ENCODE data around the gene ANKS3.
A peak's percentile ranks its signal among the peaks of the same experiment; 100 is the strongest.
"Not testable (repeated sequence)": the region's sequence is repeated elsewhere in the genome, so short reads cannot be mapped to it uniquely, and the experiment has no call there.

The ANKS3 gene

DNA sequence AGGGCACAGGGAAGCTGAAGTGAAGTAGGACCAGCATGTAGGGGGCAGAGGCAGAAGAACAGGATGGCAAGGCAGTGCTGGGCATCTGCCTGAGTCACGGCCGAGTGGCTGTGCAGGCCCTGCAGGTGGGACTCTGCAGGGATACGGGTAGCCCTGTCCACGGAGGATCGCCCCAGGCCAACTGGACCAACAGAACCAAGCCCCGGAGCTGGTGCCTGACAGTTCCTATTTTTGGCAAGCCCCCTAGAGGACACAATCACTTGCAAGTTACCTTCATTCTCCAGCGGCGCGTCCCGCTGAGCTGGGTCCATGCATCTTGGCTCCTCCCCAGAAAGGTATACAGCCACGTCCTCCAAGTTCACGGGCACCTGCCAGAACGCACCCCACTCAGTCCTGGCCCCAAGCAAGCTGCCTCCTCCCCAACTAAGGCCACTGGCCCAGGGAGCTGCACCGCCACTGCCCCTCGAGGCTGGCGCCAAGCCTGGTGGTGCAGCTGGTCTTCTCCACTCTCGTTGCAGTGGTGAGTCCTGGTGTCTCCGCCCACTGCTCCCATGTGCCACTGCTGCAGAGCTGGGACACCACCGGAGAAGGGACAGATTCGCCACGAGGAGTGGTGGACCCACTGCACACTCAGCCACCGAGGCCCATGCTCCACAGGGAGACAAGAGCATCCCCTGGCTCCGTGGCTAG is 26.3 kb upstream of the ANKS3 start:
- FAIRE-seq (peak; percentile 23), DNase-seq (ENCODE audit: insufficient read length, low spot score) (no peak)

DNA sequence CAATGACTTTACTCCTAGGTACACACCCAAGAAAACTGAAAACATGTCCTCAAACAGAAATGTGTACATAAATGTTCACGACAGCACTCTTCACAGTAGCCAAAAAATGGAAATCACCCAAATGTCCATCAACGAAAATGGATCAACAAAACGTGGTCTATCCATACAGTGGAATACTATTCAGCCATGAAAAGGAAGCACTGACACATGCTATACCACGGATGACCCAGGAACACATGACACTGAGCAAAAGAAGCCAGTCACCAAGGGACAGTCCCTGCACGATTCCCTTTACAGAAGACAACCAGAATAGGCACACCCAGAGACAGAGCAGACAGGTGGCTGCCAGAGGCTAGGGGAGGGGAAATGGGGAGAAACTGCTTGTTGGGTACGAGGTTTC is 21.6 kb upstream of the ANKS3 start:
- DNase-seq (ENCODE audit: insufficient read length, low spot score) (no peak), FAIRE-seq (no peak)

DNA sequence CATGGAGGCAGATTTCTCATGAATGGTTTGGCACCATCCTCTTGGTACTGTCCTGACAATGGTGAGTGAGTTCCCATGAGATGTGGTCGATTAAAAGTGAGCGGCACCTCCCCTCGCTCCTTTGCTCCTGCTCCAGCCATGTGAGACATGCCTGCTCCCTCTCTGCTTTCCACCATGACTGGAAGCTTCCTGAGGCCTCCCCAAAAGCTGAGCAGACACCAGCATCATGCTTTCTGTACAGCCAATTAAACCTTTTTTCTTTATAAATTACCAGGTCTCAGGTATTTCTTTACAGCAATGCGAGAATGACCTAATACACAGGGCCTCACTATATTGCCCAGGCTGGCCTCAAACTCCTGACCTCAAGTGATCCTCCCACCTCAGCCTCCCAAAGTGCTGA is 20.8 kb upstream of the ANKS3 start:
- FAIRE-seq (no peak), DNase-seq (ENCODE audit: insufficient read length, low spot score) (no peak)

DNA sequence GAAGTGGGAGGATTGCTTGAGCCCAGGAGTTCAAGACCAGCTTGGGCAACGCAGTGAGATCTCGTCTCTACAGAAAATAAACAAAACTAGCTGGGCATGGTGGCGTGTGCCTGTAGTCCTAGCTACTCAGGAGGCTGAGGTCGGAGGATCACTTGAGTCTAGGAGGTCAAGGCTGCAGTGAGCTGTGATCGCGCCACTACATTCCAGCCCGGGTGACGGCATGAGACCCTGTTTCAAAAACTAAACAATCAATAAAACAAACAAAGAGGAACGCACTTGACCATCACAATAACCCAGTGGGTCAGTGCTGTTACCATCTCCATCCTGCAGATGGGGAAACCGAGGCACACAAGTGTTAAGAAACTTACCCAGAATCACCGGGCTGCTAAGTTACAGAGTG is 19.2 kb upstream of the ANKS3 start:
- DNase-seq (ENCODE audit: insufficient read length, low spot score), result no peak
- no peak for FAIRE-seq

DNA sequence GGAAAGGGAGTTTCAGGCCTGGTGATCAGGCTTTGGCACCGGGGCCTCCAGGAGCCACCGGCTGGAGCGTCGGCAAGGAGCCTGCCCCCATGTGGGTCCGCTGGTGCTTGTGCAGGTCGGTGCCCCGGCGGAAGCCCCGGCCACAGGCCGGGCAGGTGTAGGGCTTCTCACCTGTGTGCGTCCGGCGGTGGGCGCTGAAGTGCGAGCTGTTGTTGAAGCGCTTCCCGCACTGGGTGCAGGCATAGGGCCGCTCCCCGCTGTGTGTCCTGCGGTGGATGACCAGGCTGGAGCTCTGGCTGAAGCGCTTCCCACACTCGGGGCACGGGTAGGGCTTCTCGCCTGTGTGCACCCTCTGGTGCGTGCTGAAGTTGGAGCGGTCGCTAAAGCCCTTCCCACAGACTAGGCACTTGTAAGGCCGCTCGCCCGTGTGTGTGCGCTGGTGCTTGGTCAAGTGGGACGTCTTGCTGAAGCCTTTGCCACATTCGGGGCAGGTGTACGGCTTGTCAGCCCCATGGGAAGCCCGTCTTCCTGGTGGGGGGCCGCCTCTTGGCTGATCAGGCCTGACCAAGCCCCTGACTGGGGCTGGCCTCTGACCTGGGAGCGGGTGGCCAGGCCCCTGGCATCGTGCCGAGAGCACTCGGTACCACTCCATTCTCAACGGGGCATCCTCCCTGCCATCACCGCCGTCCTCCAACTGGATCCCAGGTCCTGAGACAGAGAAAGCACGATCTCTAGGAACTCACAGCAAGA is 18.5 kb upstream of the ANKS3 start:
- FAIRE-seq (no peak), DNase-seq (ENCODE audit: insufficient read length, low spot score) (no peak)

DNA sequence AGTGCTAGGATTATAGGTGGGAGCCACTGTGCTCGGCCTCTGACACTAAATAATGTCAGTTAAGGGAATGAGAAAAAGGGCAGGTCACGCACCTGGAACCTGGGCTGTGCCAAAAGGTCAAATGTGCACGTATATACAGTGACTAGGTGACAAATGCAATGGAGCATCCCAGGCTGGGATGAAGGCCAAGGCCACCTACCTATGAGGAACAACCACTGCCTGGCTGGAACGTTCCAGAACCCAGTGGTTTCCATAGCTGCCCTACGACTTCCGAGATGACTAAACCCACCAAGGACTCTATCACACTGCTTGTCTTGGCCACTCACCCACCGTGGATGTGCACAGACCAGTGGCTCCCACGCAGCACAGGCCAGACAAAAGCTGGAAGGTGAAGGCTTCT is 16.8 kb upstream of the ANKS3 start:
- DNase-seq (ENCODE audit: insufficient read length, low spot score) (no peak), FAIRE-seq (no peak)

DNA sequence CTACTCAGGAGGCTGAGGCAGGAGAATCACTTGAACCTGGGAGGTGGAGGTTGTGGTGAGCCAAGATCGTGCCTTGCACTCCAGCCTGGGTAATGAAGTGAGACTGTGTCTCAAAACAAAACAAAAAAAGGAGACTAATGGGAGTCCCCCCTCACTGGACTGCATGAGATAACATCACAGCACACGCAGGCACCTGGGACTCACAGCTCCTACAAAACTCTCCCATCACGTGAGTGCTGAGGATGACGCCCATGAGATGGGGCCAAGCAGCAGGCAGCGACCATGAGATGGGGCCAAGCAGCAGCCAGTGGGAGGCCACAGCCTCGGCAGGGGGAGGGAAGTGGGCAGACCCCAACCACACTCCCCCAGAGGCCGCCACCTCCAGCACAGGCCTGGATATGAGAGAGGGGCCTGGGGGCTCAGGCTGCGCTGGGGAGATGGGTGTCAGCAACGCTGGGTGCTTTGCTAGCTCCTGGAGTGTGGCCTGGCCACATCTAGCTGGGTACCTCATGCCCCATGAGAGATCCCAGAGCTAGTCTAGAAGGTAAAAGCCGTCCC is 15.7 kb upstream of the ANKS3 start:
- no peak for FAIRE-seq
- no peak for DNase-seq (ENCODE audit: insufficient read length, low spot score)

DNA sequence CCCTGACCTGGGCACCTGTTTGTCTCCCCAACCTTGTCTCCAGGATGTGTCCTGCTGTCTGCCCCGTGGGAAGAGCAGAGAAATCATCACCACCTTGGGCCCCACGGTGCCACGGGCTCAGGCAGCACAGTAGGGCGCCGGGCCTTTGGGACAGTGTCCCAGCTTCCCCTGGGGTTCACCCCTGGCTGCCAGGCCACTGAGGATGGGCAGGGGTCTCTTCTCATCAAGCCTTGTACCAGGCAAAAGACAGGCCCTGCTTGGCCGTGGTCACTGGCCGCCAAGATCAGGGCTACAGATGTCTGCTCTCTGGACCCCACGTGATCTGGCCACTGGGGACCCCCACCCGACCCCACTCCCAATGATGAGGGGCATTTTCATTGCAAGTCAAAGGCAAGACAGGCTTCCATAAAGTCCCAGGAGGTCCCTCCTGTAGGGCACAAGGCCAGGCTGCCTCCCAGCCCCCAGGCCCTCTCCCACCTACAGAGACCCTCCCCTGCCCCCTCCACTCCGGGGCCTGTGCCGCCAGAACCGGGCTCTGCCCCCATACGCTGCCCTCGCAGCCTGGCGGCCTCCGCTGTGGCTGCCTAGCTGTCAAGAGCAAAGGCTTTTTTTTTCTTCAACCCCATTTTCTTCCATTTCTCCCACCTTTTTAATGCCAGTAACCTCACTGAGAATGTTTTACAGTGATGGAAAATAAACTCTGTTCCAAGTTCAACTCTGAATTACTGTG is 14.8 kb upstream of the ANKS3 start:
- FAIRE-seq (no peak), DNase-seq (ENCODE audit: insufficient read length, low spot score) (no peak)

DNA sequence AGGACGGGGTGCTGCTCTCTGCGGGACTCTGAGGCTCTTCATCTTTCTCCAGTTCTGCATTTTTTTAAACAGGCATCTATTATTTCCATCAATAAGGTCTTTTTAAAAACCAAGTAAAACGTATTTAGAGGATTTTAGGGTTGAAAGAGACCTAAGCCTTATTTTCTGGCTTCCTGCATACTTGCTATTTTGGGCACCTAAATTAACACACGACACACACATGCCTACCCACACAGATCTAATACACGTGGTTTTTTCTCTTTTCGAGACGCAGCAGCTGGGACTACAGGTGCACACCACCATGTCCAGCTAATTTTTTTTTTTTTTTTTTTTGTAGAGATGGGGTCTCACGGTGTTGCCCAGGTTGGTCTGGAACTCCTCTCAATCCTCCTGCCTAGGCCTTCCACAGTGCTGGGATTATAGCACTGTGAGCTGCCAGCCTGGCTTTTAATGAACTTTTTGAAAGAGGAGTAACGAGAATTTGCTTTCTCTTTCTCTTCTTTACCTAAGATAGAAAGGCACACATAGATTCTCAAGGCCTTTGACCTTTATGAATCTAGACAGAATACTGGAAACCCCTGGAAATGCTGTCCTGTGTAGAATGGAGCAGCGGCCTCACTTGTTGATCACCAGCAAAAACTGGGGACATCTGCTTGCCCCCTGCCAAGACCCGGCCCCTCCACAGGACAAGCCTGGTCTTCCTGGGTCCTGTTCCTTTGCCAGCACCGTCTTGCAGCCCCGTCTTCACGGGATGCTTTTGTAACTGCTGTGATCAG is 14.0 kb upstream of the ANKS3 start:
- no peak for FAIRE-seq
- DNase-seq (ENCODE audit: insufficient read length, low spot score), result no peak

DNA sequence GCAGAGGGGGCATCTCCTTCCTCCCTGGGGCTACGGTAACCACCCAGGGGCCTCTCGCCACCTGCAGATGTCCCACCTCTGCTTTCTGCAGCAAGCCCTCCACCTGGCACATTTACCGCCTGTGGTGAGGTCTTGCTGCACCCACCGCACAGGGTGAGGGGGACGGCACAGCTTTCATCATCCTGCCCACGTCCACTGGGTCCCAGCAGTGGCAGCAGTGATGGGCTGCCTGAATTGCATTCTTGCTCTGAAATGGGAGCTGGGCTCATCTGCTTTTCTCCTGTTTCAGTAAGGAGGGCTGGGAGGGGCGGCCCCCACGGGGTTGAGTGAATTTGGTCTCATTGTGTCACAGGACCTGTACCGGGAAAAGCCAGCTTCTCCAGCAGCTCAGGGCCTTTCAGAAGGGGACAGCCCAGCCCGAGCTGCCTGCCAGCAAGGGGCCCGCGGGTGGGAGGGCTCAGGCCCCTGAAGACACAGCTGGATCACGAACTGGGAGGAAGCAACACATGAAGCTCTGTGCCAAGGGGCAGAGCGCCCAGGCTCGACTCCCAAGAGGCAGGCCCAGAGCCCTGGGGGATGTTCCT is 13.0 kb upstream of the ANKS3 start:
- FAIRE-seq (no peak), DNase-seq (ENCODE audit: insufficient read length, low spot score) (no peak)

DNA sequence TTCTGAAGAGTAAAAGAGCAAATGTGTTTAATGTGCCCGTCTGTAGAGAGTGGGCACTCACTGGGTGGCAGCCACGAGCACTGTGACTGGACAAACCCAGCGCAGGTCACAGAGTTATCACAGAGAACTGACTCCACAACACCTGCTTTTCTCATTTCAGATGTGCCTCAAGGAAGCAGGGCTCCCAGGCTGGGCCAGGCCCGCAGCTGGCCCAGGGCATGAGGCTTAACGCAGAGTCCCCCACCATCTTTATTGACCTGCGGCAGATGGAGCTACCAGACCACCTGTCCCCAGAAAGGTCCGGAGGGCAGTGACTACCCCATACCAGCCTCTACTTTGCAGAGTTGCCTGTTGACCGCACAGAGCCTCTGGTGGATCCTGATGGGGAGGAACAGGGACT is 12.1 kb upstream of the ANKS3 start:
- DNase-seq (ENCODE audit: insufficient read length, low spot score), result no peak
- FAIRE-seq, result no peak

DNA sequence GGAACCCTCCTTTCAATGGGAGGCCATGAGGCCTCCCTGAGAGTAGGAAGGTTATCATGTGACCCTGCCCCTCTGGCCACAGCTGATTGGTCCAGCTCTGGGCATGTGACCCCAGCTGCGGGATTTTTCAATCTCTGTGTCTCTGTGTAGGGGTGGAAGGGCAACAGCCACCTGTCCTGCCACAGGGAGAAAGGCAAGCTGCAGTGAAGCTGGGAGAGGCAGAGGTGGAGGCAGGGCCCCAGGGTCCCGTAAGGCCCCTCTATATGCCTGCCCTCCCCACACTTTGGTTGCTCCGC is 11.2 kb upstream of the ANKS3 start:
- no peak for FAIRE-seq
- DNase-seq (ENCODE audit: insufficient read length, low spot score), result no peak

DNA sequence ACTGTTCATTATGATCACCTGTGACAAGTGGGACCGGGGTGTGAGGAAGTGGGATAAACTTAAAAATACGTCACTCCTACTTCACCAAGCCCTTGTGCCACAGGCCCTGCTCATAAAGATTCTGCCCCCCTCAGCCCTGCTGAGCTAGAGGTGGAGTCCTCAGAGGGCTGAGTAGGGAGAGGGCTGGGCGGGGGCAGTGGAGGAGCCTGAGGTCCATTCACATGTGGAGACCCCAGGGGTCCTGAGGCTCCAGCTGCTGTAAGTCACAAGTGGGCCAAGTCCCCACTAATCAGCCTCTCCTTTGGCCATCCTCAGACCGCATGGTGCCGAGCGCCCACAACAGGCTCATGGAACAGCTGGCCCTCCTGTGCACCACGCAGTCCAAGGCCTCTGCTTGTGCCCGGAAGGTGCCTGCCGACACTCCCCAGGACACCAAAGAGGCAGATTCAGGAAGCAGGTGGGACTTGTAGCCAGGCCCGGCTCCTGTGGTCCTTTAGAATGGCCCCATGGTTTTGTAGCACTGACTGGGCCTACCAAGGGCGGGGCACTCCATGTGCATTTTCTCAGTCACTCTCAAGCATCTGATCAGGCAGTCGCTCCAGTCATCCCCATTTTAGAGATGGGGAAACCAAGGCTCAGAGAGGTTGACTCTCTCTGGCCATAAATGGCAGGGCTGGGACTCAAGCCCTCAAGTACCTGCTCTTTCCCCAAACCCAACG is 10.6 kb upstream of the ANKS3 start:
- FAIRE-seq, result no peak
- DNase-seq (ENCODE audit: insufficient read length, low spot score), result no peak

DNA sequence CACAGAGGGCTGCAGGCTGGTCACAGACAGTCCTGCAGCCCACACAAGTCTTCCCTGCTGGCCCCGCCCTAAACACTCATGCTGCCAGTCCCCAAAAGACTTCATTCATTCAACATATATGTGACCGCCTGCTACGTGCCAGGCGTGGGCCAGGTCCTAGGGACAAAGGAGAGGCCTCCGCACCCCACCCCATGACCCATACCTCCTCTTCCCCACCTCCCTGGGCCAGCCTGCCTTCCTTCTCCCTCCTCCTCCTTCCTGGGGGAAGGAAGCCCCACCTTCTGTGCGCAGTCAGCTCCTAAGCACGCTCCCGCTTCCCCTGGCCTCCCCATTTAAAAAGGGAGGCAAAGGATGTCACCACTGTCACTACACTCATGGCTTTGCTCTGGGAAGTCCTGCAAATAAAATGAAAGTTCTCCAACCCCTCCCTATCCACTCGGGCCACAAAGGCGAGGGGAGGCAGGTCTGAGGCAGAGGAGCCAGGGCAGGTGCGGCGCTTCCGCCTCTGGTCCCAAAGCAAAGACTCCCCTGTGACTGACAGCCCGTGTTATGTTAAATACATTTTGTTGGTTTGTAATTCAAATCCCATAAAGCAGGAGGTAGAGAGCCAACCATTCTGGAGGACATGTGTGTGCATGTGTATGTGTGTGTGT is 9.3 kb upstream of the ANKS3 start:
- FAIRE-seq (no peak), DNase-seq (ENCODE audit: insufficient read length, low spot score) (no peak)

DNA sequence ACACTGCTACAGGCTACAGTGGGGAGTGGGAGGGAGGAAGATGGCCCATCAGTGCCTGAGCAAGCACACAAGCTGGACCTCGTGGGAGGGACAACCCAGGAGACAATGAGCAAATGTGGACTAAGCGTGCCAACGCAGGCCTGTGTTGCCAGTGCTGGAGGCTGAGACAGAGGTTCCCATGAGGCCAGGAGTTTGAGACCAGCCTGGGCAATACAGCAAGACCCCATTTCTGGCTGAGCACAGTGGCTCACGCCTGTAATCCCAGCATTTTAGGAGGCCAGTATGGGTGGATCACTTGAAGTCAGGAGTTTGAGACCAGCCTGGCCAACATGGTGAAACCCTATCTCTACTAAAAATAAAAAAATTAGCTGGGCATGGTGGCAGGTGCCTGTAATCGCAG is 4.3 kb upstream of the ANKS3 start:
- FAIRE-seq; DNase-seq (ENCODE audit: insufficient read length, low spot score): not testable (repeated sequence)

DNA sequence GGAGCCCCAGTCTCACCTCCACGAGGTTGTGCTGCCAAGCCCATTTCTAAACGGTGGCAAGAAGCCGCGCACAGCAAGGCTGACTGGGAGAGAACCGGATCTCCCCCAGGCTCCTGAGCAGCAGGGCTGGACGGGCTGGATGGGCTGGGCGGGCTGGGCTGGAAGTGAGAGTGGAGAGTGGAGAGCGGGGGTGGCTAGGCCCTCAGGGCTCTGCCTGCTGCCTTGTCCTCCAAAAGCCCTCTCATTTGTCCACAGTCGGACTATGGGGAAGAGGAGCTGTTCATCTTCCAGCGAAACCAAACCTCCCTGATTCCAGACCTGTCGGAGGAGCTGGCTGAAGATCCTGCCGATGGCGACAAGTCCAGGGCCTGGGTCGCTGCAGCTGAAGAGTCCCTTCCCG is 3.5 kb upstream of the ANKS3 start:
- no peak for FAIRE-seq
- DNase-seq (ENCODE audit: insufficient read length, low spot score), result no peak

DNA sequence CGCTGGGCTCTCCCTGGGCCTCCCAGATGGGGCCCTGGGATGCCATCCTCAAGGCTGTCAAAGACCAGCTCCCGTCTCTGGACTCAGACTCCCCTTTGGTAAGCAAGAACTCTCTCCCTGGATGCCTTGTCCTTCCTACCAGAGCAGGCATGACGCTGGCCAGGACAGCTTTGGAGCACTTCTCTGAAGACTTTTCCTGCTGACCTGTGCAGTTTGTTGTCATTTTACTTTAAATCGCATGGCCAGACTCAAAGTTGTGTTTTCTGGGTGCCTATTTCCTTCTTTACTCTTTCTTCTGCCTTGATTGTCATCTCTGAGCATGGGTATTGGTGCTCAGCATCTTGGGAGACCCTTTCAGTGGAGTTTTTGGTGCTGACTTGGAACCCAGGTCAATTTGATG is 2.5 kb upstream of the ANKS3 start:
- FAIRE-seq (no peak), DNase-seq (ENCODE audit: insufficient read length, low spot score) (no peak)

DNA sequence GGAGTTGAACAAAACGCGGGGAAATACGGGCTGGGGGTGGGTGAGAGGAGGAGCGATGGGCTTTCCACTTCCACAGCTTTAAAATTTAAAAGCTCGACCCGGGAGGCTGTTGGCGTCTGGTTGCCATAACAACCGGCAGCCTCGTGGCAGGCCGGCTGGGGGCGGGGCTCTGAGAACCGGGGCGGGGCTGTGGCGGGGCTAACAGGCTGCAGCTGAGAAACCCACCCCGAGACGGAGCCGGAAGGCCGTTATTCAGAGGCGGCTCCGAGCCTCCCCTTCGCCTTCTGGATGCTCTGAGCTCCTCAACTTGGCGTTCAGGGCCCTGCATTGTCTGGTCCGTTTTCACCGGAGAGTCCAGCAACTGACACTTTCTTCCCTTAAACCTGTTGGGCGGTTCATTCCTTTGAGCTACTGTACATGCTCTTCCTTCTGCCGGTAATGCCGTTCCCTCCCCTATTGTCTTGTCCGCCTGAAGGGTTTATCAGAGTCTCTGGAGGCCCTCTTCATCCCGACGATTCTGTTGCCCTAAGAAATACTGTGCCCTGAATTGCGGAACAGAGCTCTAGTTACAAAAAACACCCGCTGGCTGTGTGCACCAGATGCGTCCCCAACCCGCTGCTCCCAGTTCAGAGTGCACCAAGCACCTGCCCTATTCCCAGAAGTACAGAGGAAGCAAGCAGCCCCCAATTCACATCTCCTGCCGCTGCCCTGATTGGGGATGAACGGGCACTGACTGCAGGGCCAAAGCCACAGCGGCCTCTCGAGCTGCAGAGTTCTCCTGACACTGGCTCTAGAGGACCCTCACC is 862 bp upstream of the ANKS3 start:
- DNase-seq (ENCODE audit: insufficient read length, low spot score) (peak; percentile 90), FAIRE-seq (no peak)

DNA sequence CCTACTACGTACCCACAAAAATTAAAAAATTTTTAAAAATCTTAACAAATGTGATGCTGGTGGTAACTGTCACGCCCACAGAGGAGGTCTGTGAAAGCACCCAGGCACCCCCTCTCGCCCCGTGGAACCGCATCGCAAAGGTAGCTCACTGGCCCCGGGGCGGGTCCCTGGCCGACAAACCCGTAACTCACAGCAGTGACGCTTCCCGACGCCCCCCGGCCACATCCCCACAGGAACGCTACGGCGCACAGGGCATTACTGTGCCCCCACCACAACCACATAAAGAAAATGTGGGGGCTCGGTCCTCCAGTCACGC is 366 bp downstream of the ANKS3 start:
- no peak for FAIRE-seq
- peak; percentile 22 for DNase-seq (ENCODE audit: insufficient read length, low spot score)

Measured in HTR-8/SVneo (cell line).